ENCODE data around the gene TSHZ2.
"Not testable (repeated sequence)": the region's sequence is repeated elsewhere in the genome, so short reads cannot be mapped to it uniquely, and the experiment has no call there.

Gene TSHZ2

DNA sequence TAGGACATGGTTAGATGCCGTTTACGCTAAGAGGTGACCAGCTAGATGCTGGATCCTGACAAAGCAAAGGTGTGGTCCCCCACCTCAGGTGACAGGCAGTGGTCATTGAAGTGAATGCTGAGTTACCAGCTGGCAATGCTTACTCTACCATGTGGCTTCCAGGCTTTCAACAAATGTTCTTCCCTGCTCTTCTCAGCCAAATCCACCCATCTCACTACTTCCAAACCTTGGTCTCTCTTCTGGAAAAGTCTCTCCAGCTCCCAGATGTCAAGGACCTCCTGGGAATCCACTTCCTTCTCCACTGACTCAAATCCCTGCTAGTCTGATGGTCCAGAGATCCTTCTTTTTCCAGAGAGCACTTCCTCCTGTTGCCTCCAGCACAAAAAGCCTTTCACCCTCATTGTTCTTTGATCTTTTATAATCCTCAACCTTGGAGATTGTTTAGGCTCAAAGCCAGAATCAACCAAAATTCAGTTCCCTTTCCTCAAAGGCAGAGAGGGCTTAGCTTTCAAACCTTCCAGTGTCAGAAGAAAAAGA is 393.4 kb downstream of the TSHZ2 start:
- no peak for DNase-seq

DNA sequence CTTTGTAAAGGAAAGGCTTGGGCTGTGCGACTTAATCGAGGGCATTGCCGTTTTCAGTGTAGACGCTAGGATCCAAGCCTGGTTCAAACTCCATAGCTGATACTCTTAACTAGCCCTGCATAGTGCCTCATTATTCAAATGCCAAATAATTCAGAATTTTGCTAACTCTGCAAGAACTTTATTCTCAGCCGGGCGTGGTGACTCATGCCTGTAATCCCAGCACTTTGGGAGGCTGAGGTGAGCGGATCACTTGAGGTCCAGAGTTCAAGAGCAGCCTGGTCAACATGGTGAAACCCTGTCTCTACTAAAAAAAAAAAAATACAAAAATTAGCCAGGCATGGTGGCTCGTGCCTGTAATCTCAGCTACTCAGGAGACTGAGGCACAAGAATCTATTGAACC is 394.8 kb downstream of the TSHZ2 start:
- not testable (repeated sequence) for DNase-seq

DNA sequence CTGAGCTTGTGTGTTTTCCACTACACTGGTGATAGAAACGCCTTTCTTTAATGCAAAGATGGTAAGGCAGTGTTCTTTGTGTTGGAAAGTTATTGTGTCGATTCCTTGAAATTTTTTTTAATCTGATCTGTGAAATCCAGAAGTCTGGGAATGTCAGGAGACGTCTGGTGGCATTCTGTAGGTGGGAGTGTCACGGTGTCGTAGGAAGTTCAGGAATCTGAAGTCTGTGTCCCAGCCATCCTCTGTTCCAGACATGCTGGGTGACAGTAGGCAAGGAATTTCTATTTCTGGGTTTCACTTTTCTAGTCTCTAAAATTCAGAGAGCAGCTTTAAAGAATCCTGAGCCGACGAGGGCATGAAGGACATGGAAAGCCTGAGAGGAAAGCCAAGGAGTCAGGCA is 397.7 kb downstream of the TSHZ2 start:
- DNase-seq, result no peak

DNA sequence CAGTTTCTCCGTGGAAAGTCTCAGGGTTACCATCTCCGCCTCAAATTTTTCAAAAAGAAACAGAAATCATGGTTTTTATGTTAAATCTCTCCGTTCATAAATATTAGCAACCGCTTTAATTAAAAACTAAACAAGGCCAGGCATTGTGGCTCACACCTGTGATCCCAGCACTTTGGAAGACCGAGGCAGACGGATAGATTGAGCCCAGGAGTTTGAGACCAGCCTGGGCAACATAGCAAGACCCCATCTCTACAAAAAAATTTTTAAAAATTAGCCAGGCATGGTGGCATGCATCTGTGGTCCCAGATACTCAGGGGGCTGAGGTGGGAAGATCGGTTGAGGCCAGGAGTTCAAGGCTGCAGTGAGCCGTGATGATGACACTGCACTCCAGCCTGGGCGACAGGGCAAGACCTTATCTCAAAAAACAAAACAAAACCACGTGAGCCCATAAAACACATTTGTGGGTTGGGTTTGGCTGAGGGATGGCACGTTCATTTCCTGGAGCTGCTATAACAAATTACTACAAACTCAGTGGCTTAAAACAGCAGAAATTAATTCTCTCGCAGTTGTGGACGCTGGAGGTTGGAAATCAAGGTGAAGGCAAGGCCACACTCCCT is 398.3 kb downstream of the TSHZ2 start:
- DNase-seq, result no peak

DNA sequence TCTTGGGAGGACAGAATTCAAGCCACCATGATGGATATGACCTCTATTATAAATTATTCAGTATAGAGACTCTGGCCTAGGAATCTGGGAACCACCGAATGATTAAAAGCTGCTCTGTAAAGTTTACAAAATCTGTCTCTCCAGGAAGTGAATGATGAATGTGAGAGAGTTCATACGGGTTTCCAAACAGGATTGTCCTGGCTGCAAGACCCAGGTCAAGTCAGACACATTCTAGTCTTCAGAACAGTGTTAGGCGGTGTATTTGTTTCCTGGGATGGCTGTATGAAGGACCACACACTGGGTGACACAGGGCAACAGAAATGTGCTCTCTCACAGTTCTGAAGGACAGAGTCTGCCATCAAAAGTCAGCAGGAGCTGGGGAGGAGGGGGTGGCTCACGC is 399.1 kb downstream of the TSHZ2 start:
- DNase-seq, result no peak

DNA sequence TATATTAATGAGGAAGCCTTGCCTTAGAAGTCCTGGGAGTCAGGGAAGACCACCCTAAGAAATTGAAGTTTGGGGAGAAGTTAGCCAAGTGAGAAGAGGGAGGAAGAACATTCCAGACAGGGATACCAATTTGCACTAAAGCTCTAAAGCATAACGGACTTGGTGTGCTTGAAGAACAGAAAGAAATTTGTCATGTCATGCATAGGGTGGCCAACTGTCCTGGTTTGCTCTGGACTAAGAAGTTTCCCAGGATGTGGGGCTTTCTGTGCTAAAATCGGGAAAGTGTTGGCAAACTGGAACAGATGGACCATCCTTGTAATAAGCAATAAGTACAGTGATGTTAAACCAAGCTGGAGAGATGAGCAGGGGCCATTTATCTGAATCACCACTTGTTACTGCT is 403.9 kb downstream of the TSHZ2 start:
- no peak for DNase-seq

DNA sequence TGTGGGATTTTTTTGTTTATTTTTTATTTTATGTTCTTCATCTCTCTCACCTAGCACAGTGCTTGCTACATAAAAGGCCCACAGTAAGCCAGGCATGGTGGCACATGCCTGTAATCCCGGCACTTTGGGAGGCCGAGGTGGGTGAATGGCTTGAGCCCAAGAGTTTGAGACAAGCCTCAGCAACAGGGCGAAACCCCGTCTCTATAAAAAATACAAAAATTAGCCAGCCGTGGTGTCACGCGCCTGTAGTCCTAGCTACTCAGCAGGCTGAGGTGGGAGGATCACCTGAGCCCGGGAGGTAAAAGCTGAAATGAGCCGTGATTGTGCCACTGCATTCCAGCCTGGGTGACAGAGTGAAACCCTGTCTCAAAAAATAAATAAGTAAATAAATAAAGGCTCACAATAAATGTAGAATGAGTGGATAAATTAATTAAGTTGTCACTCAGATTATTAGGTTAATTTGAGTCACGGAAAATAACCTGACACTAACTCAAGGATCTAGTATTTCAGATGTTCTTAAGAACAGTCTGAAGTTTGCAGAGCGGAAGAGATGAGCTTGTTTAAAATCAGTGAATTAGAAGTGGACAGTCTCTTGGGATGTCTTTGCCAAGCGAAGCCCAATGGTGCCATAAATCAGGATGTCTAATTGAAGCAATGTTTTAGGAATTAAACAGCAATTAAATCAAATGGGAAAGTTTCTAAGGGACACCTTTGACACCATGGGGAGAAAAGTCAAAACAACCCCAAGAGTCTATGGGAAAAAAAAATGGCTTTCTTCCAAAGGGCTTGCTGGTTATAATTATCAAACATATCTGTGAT is 407.1 kb downstream of the TSHZ2 start:
- no peak for DNase-seq

DNA sequence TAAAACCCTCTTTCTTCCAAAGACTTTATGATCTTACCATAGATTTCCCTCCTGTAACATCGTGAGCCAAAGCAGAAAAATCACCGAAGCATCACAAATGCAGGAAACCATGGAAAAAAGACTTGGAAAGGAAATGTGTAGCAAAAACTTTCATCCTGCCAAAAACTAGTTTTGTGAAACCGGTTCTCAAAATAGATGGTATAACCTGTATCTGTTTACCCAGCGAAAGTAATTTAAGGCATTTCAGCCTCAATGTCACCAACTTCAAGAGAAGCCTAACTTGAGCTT is 407.6 kb downstream of the TSHZ2 start:
- no peak for DNase-seq

DNA sequence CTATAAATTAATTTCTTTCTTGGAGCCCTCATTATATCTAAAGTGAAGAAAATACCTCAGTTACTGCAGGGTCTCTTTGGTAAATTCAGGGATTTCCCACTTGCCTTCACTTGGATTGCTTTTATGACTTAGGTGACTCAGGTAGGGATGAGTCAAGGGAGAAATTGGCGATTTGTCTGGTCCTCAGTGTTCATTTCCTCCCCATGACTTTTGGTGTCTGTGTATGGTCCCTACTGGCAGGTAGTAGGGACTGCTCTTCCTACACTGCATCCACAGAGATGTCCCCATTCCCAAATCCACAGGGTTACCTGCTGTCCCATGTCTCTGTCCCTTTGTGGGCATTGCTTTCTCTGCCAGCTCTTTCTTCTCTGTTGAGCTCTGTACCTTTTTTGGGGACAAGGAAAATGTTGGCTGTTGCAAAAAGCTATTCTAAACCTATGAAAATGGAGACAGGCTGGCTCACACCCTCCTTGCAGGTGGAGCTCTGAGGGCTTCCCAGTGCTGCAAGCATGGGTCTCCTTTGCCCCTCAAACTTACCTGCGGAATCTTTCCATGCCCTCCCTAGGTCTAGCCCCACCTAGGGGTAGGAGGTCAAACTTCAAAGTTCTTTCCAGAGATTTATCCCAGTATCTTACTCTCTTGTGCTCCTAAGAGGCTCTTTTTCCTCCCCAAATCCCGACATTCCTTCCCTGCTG is 409.6 kb downstream of the TSHZ2 start:
- DNase-seq, result no peak

DNA sequence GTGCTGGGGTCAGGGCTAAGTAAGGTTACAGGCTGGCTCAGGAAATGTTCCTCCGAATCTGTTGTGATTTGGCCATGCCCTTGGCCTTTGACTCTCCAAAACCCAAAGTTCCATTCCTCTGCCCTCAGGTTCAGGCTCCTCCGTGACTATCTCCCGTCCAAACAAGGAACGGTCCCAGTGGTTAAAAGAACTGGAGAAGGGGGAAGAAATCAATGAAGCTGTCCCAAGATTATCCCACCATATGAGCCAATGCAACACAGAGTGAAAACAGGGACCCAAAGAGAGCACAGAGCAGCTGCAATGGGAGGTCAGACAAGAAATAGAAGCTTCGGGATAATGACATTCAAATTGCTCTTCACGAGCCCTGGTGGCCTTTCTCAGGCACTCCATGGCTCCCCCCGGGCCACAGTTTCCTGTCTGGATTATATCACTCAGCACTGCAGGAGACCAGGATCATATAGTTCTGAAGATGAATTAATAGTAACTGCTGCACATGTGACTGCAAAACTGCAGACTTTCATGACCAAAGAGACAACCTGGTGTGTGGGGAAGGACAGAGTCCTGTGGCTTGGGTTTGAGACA is 410.2 kb downstream of the TSHZ2 start:
- no peak for DNase-seq

DNA sequence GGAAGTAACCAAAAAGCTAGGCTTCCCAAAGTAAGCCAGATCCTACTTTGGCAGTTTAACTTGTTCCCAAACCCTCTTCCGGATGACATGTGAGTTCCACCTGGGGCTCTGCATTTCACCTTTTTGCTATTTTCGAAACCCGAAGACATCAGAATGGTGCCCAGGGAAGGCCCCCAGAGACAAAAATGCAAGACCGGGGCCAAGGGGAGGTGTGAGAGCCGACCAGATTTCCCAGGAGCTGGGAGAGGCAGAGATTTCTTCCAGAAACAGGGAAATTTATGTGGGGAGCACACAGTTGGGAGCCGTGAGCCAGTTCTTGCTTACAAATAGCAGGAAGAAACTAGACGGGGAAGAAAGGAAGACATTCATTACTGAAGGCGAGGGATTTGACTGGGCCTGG is 411.8 kb downstream of the TSHZ2 start:
- DNase-seq, result no peak

DNA sequence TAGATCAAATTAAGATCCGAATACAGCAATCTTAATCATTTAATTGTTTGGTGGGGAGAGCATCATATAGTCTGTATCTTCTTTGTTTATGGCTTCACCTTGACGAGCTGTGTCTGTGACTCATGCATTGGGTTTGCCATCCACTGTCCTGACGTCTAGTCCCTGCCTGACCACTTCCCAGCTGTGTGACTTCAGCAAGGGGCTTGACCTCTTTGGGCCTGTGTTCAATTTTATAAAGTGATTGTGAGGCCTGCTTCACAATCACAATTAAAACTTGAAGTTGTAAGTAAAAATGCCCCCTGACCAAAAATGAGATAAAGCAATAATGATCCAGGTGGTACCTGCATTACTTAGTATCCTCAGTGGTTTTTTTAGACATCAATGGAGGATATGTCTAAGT is 412.2 kb downstream of the TSHZ2 start:
- no peak for DNase-seq

DNA sequence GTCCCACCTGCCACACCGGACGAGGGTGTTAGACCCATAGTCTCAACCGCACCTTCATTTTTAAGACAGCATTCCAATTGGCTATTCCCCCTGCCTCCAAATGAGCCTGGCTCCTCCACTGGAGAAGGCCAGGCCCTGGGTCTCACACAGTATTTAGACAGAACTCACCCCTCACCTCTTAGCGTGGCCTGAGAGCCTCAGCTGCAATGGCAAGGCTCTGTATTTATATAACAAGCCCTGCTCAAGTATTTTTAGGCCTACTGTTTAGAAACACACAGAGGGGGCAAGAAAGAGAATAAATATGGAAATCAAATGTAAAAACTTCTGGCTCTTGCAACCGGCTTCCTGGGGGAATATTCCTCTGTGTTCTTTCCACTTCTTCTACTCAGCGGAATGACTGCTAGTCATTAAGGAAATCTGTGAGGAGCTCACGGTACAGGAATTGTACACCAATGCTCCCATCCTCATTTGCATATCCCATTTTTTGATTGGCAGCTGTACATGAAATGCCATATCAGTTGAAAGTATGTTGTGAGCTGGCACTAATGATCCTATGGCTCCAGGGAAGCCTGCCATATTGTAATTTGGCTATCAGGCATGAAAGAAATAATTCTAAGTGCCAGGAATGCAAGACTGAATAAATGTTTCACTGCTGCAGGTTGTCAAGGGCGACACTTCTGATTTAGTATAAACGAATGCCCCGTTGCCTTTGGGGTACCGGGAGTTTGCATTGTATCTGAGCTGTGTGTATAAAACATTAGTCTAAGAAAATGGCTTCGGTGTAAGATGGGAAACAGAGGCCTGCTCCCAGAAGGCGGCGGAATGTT is 414.0 kb downstream of the TSHZ2 start:
- no peak for DNase-seq

DNA sequence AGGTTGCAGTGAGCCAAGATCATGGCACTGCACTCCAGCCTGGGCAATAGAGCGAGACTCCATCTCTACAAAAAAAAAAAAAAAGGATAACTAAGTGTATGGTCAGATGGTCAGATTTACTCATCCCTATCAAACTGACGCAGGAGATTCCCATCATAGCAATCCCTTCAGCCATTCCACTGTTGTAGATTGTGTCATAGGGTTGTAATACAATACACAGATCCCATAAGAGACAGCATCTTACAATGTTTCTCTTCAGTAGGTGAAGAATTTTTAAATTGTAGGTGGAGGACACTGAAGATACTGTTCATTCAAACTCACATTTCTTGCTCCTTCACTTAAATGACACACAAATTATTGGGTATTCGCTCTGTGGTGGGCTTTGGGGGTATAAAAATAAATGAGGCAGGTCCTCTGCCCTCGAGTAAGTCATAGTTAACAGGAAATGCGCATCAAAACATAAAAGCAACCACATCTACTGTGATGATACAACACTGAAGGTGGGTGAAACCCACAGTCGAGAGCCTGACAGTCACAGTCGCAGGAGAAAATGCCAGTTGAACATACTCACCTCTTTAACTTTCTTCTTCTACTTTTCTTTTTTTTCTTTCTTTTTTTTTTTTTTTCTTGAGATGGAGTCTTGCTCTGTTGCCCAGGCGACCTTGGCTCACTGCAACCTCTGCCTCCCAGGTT is 416.0 kb downstream of the TSHZ2 start:
- DNase-seq, result no peak

DNA sequence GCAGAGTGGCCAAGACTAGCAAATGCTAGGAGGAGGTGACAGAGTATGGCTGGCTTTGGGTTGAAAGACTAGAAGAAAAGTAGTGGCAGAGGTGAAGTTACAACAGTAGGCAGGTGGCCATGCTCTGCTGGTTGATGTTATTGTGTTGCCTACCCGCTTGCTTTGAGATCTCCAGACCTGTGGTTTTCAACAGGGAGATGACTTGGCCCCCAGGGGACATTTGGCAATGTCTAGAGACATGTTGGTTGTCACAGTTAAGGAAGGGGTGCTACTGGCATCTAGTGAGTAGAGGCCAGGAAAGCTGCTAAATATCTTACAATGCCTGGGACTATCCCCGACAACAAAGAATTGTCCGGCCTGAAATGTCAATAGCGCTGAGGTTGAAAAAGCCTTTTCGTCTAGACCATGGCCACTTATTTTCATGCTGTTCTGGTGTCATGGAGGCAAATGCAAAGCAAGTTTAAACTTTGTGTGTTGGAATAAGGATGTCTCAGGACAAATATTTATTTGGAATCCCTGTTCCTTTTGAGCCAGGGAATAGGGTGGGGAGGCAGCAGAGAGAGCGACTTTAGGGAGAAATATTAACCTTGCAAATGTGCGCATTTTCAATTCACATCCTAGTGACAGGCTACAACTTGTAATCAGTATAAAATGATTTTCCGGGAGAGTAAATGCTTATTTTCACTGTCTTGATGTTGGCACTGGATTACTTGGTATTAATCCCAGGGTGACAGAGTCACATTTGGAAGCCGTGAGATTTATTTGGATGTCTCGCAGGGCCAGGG is 417.6 kb downstream of the TSHZ2 start:
- no peak for DNase-seq

DNA sequence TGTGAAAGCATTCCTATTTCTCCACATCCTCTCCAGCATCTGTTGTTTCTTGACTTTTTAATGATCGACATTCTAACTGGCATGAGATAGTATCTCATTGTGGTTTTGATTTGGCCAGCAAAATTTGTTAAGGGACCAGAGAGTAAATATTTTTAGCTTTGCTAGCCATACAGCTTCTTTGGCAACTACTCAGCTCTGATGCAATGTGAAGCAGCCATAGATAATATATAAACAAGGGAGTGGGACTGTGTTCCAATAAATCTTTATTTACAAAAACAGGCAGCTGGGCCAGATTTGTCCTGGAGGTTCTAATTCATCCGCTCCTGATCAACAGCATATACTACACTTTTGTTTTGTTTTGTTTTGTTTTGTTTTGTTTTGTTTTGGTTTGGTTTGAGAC is 418.6 kb downstream of the TSHZ2 start:
- no peak for DNase-seq

DNA sequence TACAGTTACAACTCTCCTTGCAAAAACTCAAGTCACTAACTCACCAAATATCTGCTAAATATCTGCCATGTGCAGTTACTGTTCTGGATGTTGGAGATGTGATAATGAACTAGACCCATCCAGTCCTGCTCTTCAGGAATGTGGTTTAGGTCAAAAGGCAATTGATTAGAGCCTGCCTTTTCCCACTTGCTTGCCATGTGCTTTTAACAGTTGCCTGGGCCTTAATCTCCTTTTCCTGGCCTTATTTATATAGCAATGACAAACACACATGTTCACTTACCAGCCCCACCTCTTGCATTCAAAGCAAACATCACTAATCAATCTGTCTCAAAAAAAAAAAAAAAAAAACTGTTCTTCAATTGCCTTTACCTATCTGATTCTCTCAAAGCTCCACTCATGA is 422.3 kb downstream of the TSHZ2 start:
- DNase-seq, result no peak

DNA sequence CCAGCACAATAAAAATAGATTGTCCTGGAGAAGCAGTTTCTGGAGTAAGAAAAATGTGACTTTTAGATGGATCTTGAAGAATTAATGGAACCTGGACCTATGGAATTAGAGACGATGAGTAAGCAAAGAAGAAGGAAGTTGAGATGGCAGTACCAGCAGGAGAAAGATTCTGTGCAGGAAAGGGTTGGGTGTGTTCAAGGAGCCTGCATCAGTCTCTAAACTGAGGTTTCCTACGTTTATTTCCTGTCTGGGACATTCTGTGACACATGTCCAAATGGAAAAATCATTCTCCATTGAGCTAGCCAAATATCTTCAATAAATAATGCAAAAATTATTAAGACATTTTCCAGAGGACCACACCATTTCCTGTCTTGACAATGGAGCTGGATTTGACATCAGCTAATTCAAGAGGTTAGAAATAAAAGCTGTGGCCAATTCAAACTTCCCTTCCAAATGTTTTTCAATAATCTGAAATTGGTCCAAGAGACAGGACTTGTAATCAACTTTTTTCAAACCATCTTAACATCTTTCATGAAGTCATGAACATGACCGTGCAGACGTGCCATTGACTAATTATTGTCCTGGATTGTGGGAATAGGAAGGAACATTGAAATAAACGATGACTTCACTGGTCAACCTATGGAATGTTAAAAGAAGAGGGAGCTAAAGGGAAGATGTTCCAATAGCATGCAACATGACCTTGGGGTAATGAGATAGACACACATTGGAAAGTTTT is 423.2 kb downstream of the TSHZ2 start:
- DNase-seq, result no peak

DNA sequence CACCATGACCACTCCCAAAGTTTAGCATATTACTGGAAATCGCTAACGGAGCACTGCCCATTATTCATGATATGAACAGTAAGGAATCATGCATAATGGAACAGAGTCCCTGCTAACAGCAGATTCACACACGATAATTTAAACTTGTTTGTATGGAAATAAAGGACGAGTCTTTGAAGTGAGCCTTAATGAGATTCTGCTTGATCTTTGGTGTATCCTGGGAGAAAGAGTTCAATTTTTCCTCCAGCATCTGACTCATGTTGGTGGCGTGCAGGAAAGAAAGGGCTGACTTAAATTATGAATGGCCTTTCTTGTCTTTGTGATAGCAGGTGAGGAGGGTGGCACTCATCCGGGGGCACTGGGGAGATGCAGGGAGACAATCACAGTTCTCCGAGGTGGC is 426.9 kb downstream of the TSHZ2 start:
- no peak for DNase-seq

DNA sequence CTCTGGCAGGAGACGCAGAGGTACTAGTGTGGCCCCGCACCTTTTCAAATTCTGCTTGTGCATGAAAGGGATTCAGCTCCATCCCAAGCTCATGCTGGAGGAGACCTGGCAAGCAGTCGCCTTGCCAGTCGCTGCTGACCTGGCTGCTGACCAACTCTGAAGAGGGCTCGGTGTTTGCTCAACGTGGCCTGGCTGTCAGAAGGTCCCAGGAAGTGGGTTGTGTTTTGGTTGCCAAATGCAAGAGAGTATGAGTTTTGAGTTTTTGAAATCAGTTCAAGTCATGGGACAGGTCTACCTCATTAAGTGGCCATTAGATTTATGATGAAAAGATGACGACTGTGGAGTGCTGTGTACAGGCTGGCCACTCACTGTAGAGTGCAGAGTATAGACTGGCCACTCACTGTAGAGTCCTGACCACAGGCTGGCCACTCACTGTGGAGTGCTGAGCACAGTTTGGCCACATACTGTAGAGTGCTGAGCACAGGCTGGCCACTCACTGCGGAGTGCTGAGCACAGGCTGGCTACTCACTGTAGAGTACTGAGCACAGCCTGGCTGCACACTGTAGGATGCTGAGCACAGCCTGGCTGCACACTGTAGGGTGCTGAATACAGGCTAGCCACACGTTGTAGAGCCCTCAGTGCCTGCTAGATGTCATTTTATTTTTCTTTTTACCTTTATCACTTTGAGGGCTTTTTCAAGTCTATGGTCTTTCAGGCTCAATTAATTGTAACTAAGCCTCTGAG is 427.6 kb downstream of the TSHZ2 start:
- DNase-seq, result no peak

Measured in GDM1 (cell line).